LNCaP clone FGC (cell line): Measurements from ENCODE around the gene GSTT4.
"Not testable (repeated sequence)": the region's sequence is repeated elsewhere in the genome, so short reads cannot be mapped to it uniquely, and the experiment has no call there.

Source experiments
- DNase-seq: peaks from one replicate; pipeline ENCODE4 v3.0.0-alpha.2; 2011; ENCODE audit warnings: low read depth
- H3K4me3 ChIP-seq: 2 replicates; pipeline ENCODE4 v1.5.1; 2011; ENCODE audit warnings: mild to moderate bottlenecking, low read depth, low read length, control low read depth
- TF ChIP-seq, protein P1 (sequence below): IDR thresholded peaks from 2 replicates; pipeline ENCODE4 v1.5.1; 2012; ENCODE audit warnings: mild to moderate bottlenecking; ENCODE audit not compliant: control insufficient read depth, insufficient read depth; ENCODE audit errors: extremely low read depth

Gene GSTT4

GRCh38 chr22:23969071-23969470 lies 36.2 kb downstream of the GSTT4 start:
- no peak for DNase-seq
- TF ChIP-seq, protein P1, sequence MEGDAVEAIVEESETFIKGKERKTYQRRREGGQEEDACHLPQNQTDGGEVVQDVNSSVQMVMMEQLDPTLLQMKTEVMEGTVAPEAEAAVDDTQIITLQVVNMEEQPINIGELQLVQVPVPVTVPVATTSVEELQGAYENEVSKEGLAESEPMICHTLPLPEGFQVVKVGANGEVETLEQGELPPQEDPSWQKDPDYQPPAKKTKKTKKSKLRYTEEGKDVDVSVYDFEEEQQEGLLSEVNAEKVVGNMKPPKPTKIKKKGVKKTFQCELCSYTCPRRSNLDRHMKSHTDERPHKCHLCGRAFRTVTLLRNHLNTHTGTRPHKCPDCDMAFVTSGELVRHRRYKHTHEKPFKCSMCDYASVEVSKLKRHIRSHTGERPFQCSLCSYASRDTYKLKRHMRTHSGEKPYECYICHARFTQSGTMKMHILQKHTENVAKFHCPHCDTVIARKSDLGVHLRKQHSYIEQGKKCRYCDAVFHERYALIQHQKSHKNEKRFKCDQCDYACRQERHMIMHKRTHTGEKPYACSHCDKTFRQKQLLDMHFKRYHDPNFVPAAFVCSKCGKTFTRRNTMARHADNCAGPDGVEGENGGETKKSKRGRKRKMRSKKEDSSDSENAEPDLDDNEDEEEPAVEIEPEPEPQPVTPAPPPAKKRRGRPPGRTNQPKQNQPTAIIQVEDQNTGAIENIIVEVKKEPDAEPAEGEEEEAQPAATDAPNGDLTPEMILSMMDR: no peak
- no peak overlapping the region for H3K4me3 ChIP-seq

DNA sequence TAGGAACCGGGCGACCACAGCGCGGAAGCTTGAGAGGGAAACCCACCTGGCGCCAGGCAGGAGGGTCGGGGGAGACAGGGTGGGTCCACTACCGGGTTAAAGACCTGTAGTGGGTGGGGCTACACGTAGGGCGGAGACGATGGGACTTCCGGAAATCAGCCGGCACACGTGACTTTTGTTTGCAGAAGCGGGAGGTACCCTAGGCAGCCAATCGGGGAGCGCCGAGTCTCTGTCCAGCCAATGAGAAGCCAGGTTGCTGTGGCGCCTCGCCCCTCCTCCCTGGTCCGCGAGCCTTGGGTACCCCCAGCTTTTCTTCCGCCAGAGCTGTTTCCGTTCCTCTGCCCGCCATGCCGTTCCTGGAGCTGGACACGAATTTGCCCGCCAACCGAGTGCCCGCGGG lies 38.7 kb downstream of the GSTT4 start, which contains the start of gene DDTL:
DDTL (plus strand) TSS at position 321 of the 400 bp plus-strand sequence; CDS start at position 348, 27 bp downstream.
- H3K4me3 ChIP-seq, DNase-seq: not testable (repeated sequence)

DNA sequence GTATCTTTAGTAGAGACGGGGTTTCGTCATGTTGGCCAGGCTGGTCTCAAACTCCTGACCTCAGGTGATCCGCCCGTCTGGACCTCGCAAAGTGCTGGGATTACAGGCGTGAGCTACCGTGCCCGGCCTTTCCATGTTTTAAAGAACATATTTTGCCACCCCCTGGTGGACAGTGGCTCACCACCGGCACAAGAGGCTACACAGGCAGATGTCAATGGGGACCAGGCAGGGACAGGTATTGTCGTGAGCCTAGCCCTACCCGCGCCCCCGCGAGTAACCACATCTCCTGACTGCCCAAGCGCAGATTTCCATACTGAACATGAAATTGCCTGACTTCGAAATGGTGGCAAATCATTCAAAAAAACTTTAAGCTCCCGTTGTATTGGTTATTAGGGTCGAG lies 39.2 kb downstream of the GSTT4 start:
- DNase-seq, H3K4me3 ChIP-seq: not testable (repeated sequence)

DNA sequence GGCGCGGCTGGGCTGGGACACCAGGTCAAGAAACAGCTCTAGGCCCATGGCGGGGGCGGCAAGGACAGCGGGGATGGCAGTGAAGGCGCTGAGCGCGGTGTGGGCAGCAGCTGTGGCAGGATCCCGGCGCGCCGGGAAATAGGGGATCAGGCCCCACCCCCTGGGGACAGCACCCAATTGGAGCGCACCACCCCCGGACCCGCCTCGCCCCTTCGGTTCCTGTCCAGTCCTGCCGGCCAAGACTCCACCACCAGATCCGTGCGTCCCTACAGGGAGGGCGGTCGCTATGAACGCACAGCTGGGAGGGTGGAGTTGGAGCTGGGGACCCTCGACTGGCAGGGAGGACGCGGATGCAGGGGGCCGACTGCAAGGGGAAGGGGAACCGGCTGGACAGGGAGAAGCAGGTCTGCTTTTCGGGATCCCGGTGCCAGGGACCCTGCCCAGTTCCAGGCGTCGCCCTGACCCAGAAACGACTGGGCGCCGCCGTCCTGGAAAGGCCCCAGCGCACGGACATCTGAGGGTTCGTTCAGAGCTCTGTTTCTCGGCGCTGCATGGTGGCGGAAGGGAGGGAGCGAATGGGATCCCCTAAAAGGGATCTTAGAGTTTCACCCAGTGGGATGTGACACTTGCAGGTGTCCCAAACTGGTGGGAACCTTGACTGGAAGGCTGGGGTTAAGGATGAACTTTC lies 44.0 kb downstream of the GSTT4 start, which contains the start of gene GSTT2B:
GSTT2B (minus strand) TSS at position 112 of the 688 bp plus-strand sequence; CDS start at position 48, 64 bp downstream.
- peak within 1 kb of the TSS; percentile 36 for H3K4me3 ChIP-seq

GRCh38 chr22:23956301-23956900 lies 48.9 kb downstream of the GSTT4 start:
- DNase-seq: peak; percentile 26
- TF ChIP-seq, protein P1: peak; percentile 84
- not testable (repeated sequence) for H3K4me3 ChIP-seq

More for the DNA sequence above, 44.0 kb downstream of the GSTT4 start, which contains the start of gene GSTT2B:
- not testable (repeated sequence) for DNase-seq

DNA sequence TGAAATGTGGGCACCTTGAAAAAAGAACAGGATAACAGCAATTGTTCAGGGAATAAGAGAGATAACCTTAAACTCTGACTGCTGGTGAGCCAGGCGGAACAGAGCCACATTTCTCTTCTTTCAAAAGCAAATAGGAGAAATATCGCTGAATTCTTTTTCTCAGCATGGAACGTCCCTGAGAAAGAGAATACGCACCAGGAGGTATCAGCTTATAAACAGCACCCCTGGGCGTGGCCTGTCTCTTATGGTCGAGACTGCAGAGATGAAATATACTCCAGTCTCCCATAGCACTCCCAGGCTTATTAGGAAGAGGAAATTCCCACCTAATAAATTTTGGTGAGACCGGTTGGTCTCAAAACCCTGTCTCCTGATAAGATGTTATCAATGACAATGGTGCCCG lies 49.4 kb downstream of the GSTT4 start:
- DNase-seq, H3K4me3 ChIP-seq: not testable (repeated sequence)

GRCh38 chr22:23954991-23955305 lies 50.3 kb downstream of the GSTT4 start:
- DNase-seq, H3K4me3 ChIP-seq: not testable (repeated sequence)

DNA sequence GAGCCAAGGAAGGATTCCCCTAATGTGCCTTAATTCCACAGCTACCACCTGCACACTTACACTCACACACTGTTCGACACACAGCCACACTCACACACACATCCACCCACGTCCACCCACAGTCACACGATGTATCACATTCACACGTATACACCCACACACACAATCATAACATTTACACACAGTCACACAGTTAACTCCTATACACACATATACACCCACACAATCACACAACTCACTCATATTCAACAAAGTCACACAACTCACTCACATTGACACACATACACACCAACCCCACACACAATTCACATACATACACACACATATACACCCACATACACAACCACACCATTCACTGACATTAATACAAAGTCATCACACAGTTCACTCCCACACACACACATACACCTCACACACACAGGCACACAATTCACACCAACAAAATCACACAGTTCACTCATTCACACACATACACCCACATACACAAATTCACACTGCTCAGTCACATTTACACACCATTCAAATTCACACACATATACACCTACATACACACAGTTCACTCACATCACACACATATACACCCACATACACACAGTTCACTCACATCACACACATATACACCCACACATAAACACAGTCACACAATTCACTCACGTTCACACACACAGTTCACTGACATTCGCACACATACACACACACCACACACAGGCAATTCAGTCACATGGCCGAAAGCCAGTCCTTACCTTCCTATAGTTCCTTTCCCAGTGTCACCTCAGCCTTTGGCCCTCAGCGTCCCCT lies 50.9 kb downstream of the GSTT4 start:
- not testable (repeated sequence) for DNase-seq, H3K4me3 ChIP-seq

DNA sequence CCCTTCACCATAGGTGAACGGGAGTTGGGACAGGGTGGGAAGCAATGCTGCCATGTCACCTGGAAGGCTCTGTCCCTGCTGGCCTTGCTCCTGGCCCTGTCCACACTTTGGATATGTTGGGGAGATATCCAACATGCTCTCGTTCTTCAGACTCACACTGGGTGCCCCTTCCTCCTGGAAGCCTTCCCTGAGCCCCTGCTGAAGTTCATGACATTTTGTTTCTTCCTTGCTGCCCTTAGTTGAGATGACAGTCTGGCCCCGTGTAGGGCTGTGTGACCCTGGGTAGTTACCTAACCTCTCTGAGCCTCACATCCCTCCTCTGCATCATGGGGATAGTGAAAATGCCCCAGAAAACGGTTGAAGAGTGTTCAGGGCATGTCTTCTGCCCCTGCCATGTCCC lies 51.8 kb downstream of the GSTT4 start:
- not testable (repeated sequence) for DNase-seq, H3K4me3 ChIP-seq

DNA sequence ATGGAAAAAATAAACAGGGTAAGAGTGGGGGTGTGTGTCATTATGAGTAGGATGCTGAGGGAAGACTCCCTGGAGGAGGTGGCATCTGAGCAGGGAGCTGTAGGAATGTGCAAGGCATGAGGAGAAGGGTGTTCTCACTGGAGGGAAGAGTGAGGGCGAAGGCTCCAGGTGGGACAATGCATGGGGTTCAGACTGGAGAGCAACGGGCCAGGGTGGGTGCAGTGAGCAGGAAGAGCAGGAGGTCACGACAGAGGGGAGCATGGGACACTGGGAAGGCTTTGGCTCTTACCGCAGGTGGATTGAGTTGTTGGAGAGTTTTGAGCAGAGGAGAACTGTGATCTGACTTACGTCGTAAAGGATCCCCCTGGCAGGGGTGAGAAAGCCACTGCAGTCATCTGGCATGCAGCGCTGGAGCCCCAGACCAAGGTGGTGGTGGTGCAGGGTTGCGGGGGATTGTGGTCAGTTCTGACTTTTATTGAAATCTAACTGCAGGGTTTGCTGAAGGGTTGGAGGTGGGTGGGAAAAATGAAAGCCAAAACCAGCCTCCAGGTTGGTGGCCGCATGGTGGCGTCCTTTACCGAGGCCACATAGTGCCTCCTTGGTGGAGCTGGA lies 52.4 kb downstream of the GSTT4 start:
- not testable (repeated sequence) for DNase-seq, H3K4me3 ChIP-seq

- DNase-seq, H3K4me3 ChIP-seq: not testable (repeated sequence)
Observed at GRCh38 chr22:23951383-23951782, 53.9 kb downstream of the GSTT4 start.

DNA sequence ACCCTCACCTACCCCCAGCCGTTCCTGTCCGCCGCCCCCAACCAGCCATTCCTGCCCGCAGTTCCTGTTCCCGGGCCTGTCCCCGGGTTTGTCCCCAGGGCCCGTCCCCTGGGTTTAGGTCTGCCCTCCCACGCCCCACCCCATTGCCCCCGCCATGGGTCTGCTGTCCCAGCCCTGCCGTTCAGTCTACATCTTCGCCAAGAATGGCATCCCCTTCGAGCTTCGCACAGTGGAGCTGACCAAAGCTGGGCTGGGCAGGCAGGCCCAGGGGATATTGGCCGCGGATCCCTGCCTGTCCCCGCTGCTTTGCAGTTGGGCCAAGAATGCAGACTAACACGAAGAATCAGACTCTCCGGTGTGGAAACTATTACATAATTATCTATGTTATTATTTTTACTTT lies 55.5 kb downstream of the GSTT4 start:
- DNase-seq, H3K4me3 ChIP-seq: not testable (repeated sequence)
